Right atrium auricular region (tissue), 2 donors: ENCODE measurements around the gene RPL7A. TPM values are rescaled to one million over a fixed set of nuclear protein-coding genes. Genes with fewer than 3 reads are reported as not detected.

Experiments used
- DNase-seq: peaks from one replicate; pipeline ENCODE4 v3.0.0-alpha.2; 2019; ENCODE audit warnings: low spot score
- H3K27ac ChIP-seq, 2 donors: fragments of 200-600 bp; sonication (generic); 1 replicate in 1 of 2; 2 replicates in 1 of 2; pipeline ENCODE4 v1.5.1; 2016 to 2019
- H3K27me3 ChIP-seq, 2 donors: fragments of 200-600 bp; sonication (generic); one replicate each; pipeline versions ENCODE4 v1.5.1 to v1.6.0; 2017 to 2019
- H3K36me3 ChIP-seq: fragments of 200-600 bp; sonication (generic); one replicate; pipeline ENCODE4 v1.5.1; 2016
- H3K4me1 ChIP-seq, 2 donors: fragments of 200-600 bp; sonication (generic); one replicate each; pipeline versions ENCODE4 v1.5.1 to v1.6.0; 2017 to 2019
- H3K4me3 ChIP-seq, 2 donors: fragments of 200-600 bp; sonication (generic); 1 replicate in 1 of 2; 2 replicates in 1 of 2; pipeline ENCODE4 v1.5.1; 2017 to 2019; ENCODE audit warnings: mild to moderate bottlenecking in 1 of 2, moderate library complexity in 1 of 2
- H3K9me3 ChIP-seq, 2 donors: fragments of 200-600 bp; sonication (generic); one replicate each; pipeline ENCODE4 v1.5.1; 2019
- CTCF ChIP-seq, 2 donors: fragments of 200-600 bp; sonication (generic); IDR thresholded peaks; one replicate each; pipeline ENCODE4 v1.5.1; 2019; ENCODE audit warnings: antibody characterized with exemption in 2 of 2
- total RNA-seq, 2 donors: library from RNA; depleted of rRNA; stranded (reverse); fragments of >200 nt; gene quantifications; one replicate each; pipeline ENCODE4 v1.1.0, GENCODE V29; 2016

RPL7A gene
- total RNA-seq, 2 donors from 2014 or later: 739 to 1,208 TPM

GRCh38 chr9:133380734-133381133, 32.7 kb downstream of the RPL7A start:
- Histone ChIP-seq H3K27ac (no peak overlapping the region), H3K4me3 (no peak overlapping the region), H3K9me3 (no peaks in the 10 kb centered on the region), H3K27me3 (no peaks in the 10 kb centered on the region), H3K36me3 (no peaks in the 10 kb centered on the region), H3K4me1 (peaks cover 0 to 8% of the 10 kb centered on the region in 2 donors)
- no peak for DNase-seq
- no peak for TF ChIP-seq CTCF (IDR thresholded peaks at IDR 0.05)

- no peak for TF ChIP-seq CTCF (IDR thresholded peaks at IDR 0.05)
- Histone ChIP-seq H3K4me1 (no peaks in the 10 kb centered on the region), H3K27ac (no peak overlapping the region), H3K9me3 (no peaks in the 10 kb centered on the region), H3K36me3 (no peaks in the 10 kb centered on the region), H3K4me3 (no peak overlapping the region), H3K27me3 (no peaks in the 10 kb centered on the region)
- no peak for DNase-seq
Observed at GRCh38 chr9:133382507-133383141, 34.6 kb downstream of the RPL7A start.

GRCh38 chr9:133383438-133383837, 35.4 kb downstream of the RPL7A start:
- Histone ChIP-seq H3K27ac (no peak overlapping the region), H3K27me3 (no peaks in the 10 kb centered on the region), H3K9me3 (no peaks in the 10 kb centered on the region), H3K36me3 (no peaks in the 10 kb centered on the region), H3K4me1 (no peaks in the 10 kb centered on the region), H3K4me3 (no peak overlapping the region)
- DNase-seq: no peak
- no peak for TF ChIP-seq CTCF (IDR thresholded peaks at IDR 0.05)

GRCh38 chr9:133384736-133385321, 36.8 kb downstream of the RPL7A start:
- no peak overlapping the region for H3K27ac ChIP-seq
- no peak overlapping the region for H3K4me3 ChIP-seq
- H3K27me3 ChIP-seq: no peaks in the 10 kb centered on the region
- no peaks in the 10 kb centered on the region for H3K9me3 ChIP-seq
- H3K36me3 ChIP-seq: no peaks in the 10 kb centered on the region
- DNase-seq: no peak
- no peaks in the 10 kb centered on the region for H3K4me1 ChIP-seq
- no peak for TF ChIP-seq CTCF (IDR thresholded peaks at IDR 0.05)

- DNase-seq: no peak
- no peak overlapping the region for H3K27ac ChIP-seq
- no peaks in the 10 kb centered on the region for H3K27me3 ChIP-seq
- no peaks in the 10 kb centered on the region for H3K4me1 ChIP-seq
- H3K4me3 ChIP-seq: no peak overlapping the region
- H3K9me3 ChIP-seq: no peaks in the 10 kb centered on the region
- TF ChIP-seq CTCF (IDR thresholded peaks at IDR 0.05): no peak
- H3K36me3 ChIP-seq: no peaks in the 10 kb centered on the region
Observed at GRCh38 chr9:133385452-133385851, 37.4 kb downstream of the RPL7A start.

- no peaks in the 10 kb centered on the region for H3K4me1 ChIP-seq
- DNase-seq: no peak
Observed at GRCh38 chr9:133386338-133386737, 38.3 kb downstream of the RPL7A start.

More at GRCh38 chr9:133386338-133386737, 38.3 kb downstream of the RPL7A start:
- H3K36me3 ChIP-seq: no peaks in the 10 kb centered on the region
- TF ChIP-seq CTCF (IDR thresholded peaks at IDR 0.05): no peak
- no peaks in the 10 kb centered on the region for H3K9me3 ChIP-seq
- no peak overlapping the region for H3K27ac ChIP-seq
- H3K27me3 ChIP-seq: no peaks in the 10 kb centered on the region
- H3K4me3 ChIP-seq: no peak overlapping the region
